GM23338 (cell line): Measurements from ENCODE around the gene TMEM150A. TPM values are rescaled to one million over a fixed set of nuclear protein-coding genes. Genes with fewer than 3 reads are reported as not detected.

Source experiments
- ATAC-seq: fragments of 200-7000 bp; cut with Tn5 transposase; 3 replicates; pipeline ENCODE4 v1.9.1; 2020
- DNase-seq: peaks from one replicate; pipeline ENCODE4 v3.0.0-alpha.2; 2015; ENCODE audit warnings: low spot score
- H2AFZ ChIP-seq: fragments of 200-600 bp; sonication (generic); 2 replicates; pipeline ENCODE4 v1.8.0; 2016; ENCODE audit warnings: antibody characterized with exemption, mild to moderate bottlenecking, moderate library complexity
- H3F3A ChIP-seq: fragments of 200-600 bp; sonication (generic); replicated peaks from 2 replicates; pipeline ENCODE4 v1.8.0; 2017; ENCODE audit warnings: antibody characterized with exemption, mixed run types, low read depth
- H3K27ac ChIP-seq: fragments of 200-600 bp; sonication (generic); 2 replicates; pipeline ENCODE4 v1.6.1; 2016; ENCODE audit warnings: low read depth
- H3K27me3 ChIP-seq: fragments of 200-600 bp; sonication (generic); 2 replicates; pipeline ENCODE4 v1.8.0; 2016; ENCODE audit warnings: mild to moderate bottlenecking, mixed run types, moderate library complexity; ENCODE audit not compliant: insufficient read depth
- H3K36me3 ChIP-seq: fragments of 200-600 bp; sonication (generic); 2 replicates; pipeline ENCODE4 v1.8.0; 2016; ENCODE audit warnings: mild to moderate bottlenecking; ENCODE audit not compliant: insufficient read depth
- H3K4me1 ChIP-seq: fragments of 200-600 bp; sonication (generic); 2 replicates; pipeline ENCODE4 v1.8.0; 2016; ENCODE audit warnings: mild to moderate bottlenecking, moderate library complexity; ENCODE audit not compliant: insufficient read depth
- H3K4me2 ChIP-seq: fragments of 200-600 bp; sonication (generic); 2 replicates; pipeline ENCODE4 v1.7.1; 2017; ENCODE audit warnings: mixed run types
- H3K4me3 ChIP-seq: fragments of 200-600 bp; sonication (generic); 2 replicates; pipeline ENCODE4 v1.6.1; 2016; ENCODE audit warnings: mixed run types
- H3K79me2 ChIP-seq: fragments of 200-600 bp; sonication (generic); replicated peaks from 2 replicates; pipeline ENCODE4 v1.8.0; 2017; ENCODE audit warnings: mild to moderate bottlenecking; ENCODE audit not compliant: insufficient read depth
- H3K9me2 ChIP-seq: fragments of 200-600 bp; sonication (generic); 2 replicates; pipeline ENCODE4 v1.8.0; 2017; ENCODE audit not compliant: insufficient read depth
- H4K20me1 ChIP-seq: fragments of 200-600 bp; sonication (generic); replicated peaks from 2 replicates; pipeline ENCODE4 v1.8.0; 2017; ENCODE audit warnings: mild to moderate bottlenecking; ENCODE audit not compliant: insufficient read depth
- H3K27ac Mint-ChIP-seq: 2 replicates; pipeline ENCODE4 v1.8.0; 2020; ENCODE audit warnings: inconsistent platforms, mild to moderate bottlenecking, moderate library complexity, mixed read lengths
- H3K27me3 Mint-ChIP-seq: 3 replicates; pipeline ENCODE4 v1.8.0; 2022; ENCODE audit warnings: low read depth, mild to moderate bottlenecking, moderate library complexity, mixed read lengths, inconsistent platforms; ENCODE audit not compliant: insufficient read depth, poor library complexity
- H3K36me3 Mint-ChIP-seq: 3 replicates; pipeline ENCODE4 v1.8.0; 2021; ENCODE audit warnings: low read depth, mild to moderate bottlenecking, inconsistent platforms, moderate library complexity, mixed read lengths
- H3K4me1 Mint-ChIP-seq: 3 replicates; pipeline ENCODE4 v1.8.0; 2020; ENCODE audit warnings: mild to moderate bottlenecking, inconsistent platforms, mixed read lengths
- H3K4me3 Mint-ChIP-seq: 3 replicates; pipeline ENCODE4 v1.8.0; 2021; ENCODE audit warnings: moderate library complexity, mild to moderate bottlenecking, inconsistent platforms, mixed read lengths
- H3K9me3 Mint-ChIP-seq: 3 replicates; pipeline ENCODE4 v1.8.0; 2020; ENCODE audit warnings: moderate library complexity, mild to moderate bottlenecking, inconsistent platforms, mixed read lengths
- CREB1 ChIP-seq: fragments of 250-450 bp; sonication (Bioruptor Pico); IDR thresholded peaks from 2 replicates; pipeline ENCODE4 v1.5.0; 2020; ENCODE audit warnings: low read depth, mild to moderate bottlenecking, moderate library complexity
- CTCF ChIP-seq, 2 experiments: fragments of 200-600 bp in 1 of 2; sonication (generic) in 1 of 2; conservative IDR thresholded peaks; 2 replicates each; pipeline versions ENCODE4 v1.5.1 to v1.6.1; 2016 to 2017; ENCODE audit warnings: antibody characterized with exemption in 2 of 2, low read depth in 2 of 2, mild to moderate bottlenecking in 2 of 2, moderate library complexity in 1 of 2
- EZH2 ChIP-seq: fragments of 200-600 bp; sonication (generic); IDR thresholded peaks from one replicate; pipeline ENCODE4 v1.8.0; 2017; ENCODE audit warnings: antibody characterized with exemption, mild to moderate bottlenecking, low read depth; ENCODE audit not compliant: unreplicated experiment
- NANOG ChIP-seq: IDR thresholded peaks from 2 replicates; pipeline ENCODE4 v1.6.1; 2016; ENCODE audit warnings: antibody characterized with exemption, borderline replicate concordance
- POLR2AphosphoS5 ChIP-seq: IDR thresholded peaks from 2 replicates; pipeline ENCODE4 v1.6.1; 2016; ENCODE audit warnings: antibody characterized with exemption, low read depth
- REST ChIP-seq: IDR thresholded peaks from one replicate; pipeline ENCODE4 v1.6.1; 2018; ENCODE audit warnings: antibody characterized with exemption; ENCODE audit not compliant: unreplicated experiment
- STAT1 ChIP-seq: IDR thresholded peaks from one replicate; pipeline ENCODE4 v1.6.1; 2016; ENCODE audit warnings: antibody characterized with exemption; ENCODE audit not compliant: unreplicated experiment
- ZNF114 ChIP-seq: fragments of 250-450 bp; sonication (Bioruptor Pico); IDR thresholded peaks from 2 replicates; pipeline ENCODE4 v1.5.0; 2020; ENCODE audit warnings: mild to moderate bottlenecking, moderate library complexity
- ZNF331 ChIP-seq: fragments of 250-450 bp; sonication (Bioruptor Pico); IDR thresholded peaks from 2 replicates; pipeline ENCODE4 v1.5.0; 2020; ENCODE audit warnings: low read depth, mild to moderate bottlenecking, moderate library complexity
- ZNF462 ChIP-seq: fragments of 250-450 bp; sonication (Bioruptor Pico); IDR thresholded peaks from 2 replicates; pipeline ENCODE4 v1.5.0; 2020; ENCODE audit warnings: mild to moderate bottlenecking, moderate library complexity
- polyA plus RNA-seq: library from polyadenylated mRNA; unstranded; fragments of >200 nt; fragmentation: Nextera tagmentation; extraction: Ambion mirVana; gene quantifications from 2 replicates; pipeline ENCODE4 v1.2.1, GENCODE V29; 2016
- total RNA-seq: library from RNA; depleted of rRNA; stranded (reverse); fragments of >200 nt; shearing (Covaris generic); gene quantifications from 2 replicates; pipeline ENCODE4 v1.2.3, GENCODE V29; 2014

TMEM150A gene
- total and polyA plus RNA-seq, 2 experiments from 2014 or later: 16.4 to 27.9 TPM

- peaks cover 77% of the 10 kb centered on the region for H3K36me3 ChIP-seq
- H3K27me3 Mint-ChIP-seq: peaks cover 3% of the 10 kb centered on the region
- TF ChIP-seq ZNF331 (CRISPR knock-in tag) (no peak), ZNF114 (CRISPR knock-in tag) (no peak), REST (no peak), STAT1 (no peak), EZH2 (no peak), CTCF (conservative IDR thresholded peaks at IDR 0.05; ENCODE audit: low read depth in 2 of 2) (no peak), NANOG (no peak)
- no peak overlapping the region for H3K4me2 ChIP-seq
- no peaks in the 10 kb centered on the region for H3K9me2 ChIP-seq
- no peak overlapping the region for H3K27ac ChIP-seq
- no peaks in the 10 kb centered on the region for H3K79me2 ChIP-seq
- no peaks in the 10 kb centered on the region for H3K9me3 Mint-ChIP-seq
- H3K4me3 ChIP-seq: no peak overlapping the region
- no peak overlapping the region for H2AFZ ChIP-seq
- H3K27me3 ChIP-seq: no peaks in the 10 kb centered on the region
- H3K4me3 Mint-ChIP-seq: no peak overlapping the region
- H4K20me1 ChIP-seq: peaks cover 10% of the 10 kb centered on the region
- peaks cover 91% of the 10 kb centered on the region for H3K36me3 Mint-ChIP-seq
- H3F3A ChIP-seq: 0 out of 2 replicates have a peak, but pooled peaks cover 3% of the 10 kb centered on the region
- no peaks in the 10 kb centered on the region for H3K4me1 Mint-ChIP-seq
- ATAC-seq: no peak
- no peak for DNase-seq
- H3K27ac Mint-ChIP-seq: no peak overlapping the region
- no peaks in the 10 kb centered on the region for H3K4me1 ChIP-seq
Observed at GRCh38 chr2:85646166-85646565, 43.7 kb upstream of the TMEM150A start.

GRCh38 chr2:85644909-85645308 lies 42.4 kb upstream of the TMEM150A start:
- Histone ChIP-seq H3K27ac (no peak overlapping the region), H3F3A (0 out of 2 replicates have a peak, but pooled peaks cover 3% of the 10 kb centered on the region), H3K79me2 (no peaks in the 10 kb centered on the region), H3K4me2 (no peak overlapping the region), H3K4me1 (no peaks in the 10 kb centered on the region), H3K9me2 (no peaks in the 10 kb centered on the region), H2AFZ (no peak overlapping the region), H3K36me3 (peaks cover 88% of the 10 kb centered on the region), H4K20me1 (peaks cover 11% of the 10 kb centered on the region), H3K4me3 (no peak overlapping the region), H3K27me3 (no peaks in the 10 kb centered on the region)
- no peaks in the 10 kb centered on the region for H3K9me3 Mint-ChIP-seq
- peaks cover 95% of the 10 kb centered on the region for H3K36me3 Mint-ChIP-seq
- no peaks in the 10 kb centered on the region for H3K4me1 Mint-ChIP-seq
- H3K4me3 Mint-ChIP-seq: no peak overlapping the region
- ATAC-seq (no peak), DNase-seq (no peak)
- no peak overlapping the region for H3K27ac Mint-ChIP-seq
- peaks cover 3% of the 10 kb centered on the region for H3K27me3 Mint-ChIP-seq
- TF ChIP-seq ZNF331 (CRISPR knock-in tag): no peak
- TF ChIP-seq POLR2AphosphoS5: no peak
- no peak for TF ChIP-seq CREB1
- no peak for TF ChIP-seq ZNF462 (CRISPR knock-in tag)
- no peak for TF ChIP-seq EZH2
- no peak for TF ChIP-seq STAT1
